A549 (cell line): ENCODE measurements around the gene LAPTM5. TPM values are rescaled to one million over a fixed set of nuclear protein-coding genes. Genes with fewer than 3 reads are reported as not detected.

Experiments used
- ATAC-seq, 2 experiments: fragments of 200-7000 bp in 1 of 2; fragments of >200 bp in 1 of 2; cut with Nextera tagmentation in 1 of 2; cut with Tn5 transposase in 1 of 2; 3 replicates each; pipeline versions ENCODE4 v1.8.0 to v1.9.1; 2018 to 2020; ENCODE audit warnings: mild to moderate bottlenecking in 1 of 2, moderate library complexity in 1 of 2
- CTCF ChIA-PET: fragments of 300-600 bp; sonication (Branson Sonifier 250); formaldehyde crosslinking; extraction: SDS; loops from one replicate; lab custom pipeline; 2021; ENCODE audit warnings: antibody characterized with exemption, inconsistent platforms; lab: Yijun Ruan, JAX
- POLR2A ChIA-PET: fragments of 350-600 bp; formaldehyde crosslinking; extraction: SDS; loops from one replicate; lab custom pipeline; 2021; ENCODE audit warnings: antibody characterized with exemption, inconsistent platforms; lab: Yijun Ruan, JAX
- DNase-seq, 2 experiments: peaks; one replicate each; pipeline versions ENCODE4 v3.0.0 to v3.0.0-alpha.2; 2011 to 2016; ENCODE audit warnings: low read depth in 1 of 2, low spot score in 1 of 2
- FAIRE-seq: peaks from 2 replicates; lab custom pipeline; 2011; peaks lifted over from hg19 to GRCh38; lab: Jason Lieb, UNC
- H3K27ac ChIP-seq, 2 experiments: fragments of >200 bp; sonication (Bioruptor Twin); formaldehyde crosslinking; 3 replicates each; pipeline ENCODE4 v1.5.1; 2016 to 2017
- H3K4me1 ChIP-seq: fragments of >200 bp; sonication (Bioruptor Twin); formaldehyde crosslinking; 3 replicates; pipeline ENCODE4 v1.6.1; 2016
- H3K4me2 ChIP-seq: fragments of >200 bp; sonication (Bioruptor Twin); formaldehyde crosslinking; 3 replicates; pipeline ENCODE4 v1.6.1; 2016
- H3K4me3 ChIP-seq: fragments of >200 bp; sonication (Bioruptor Twin); formaldehyde crosslinking; 3 replicates; pipeline ENCODE4 v1.5.1; 2016
- H3K9me3 ChIP-seq: fragments of >200 bp; sonication (Bioruptor Twin); formaldehyde crosslinking; 3 replicates; pipeline ENCODE4 v1.6.1; 2016
- BCL3 ChIP-seq: fragments of >200 bp; sonication (Bioruptor Twin); formaldehyde crosslinking; IDR thresholded peaks from 3 replicates; pipeline ENCODE4 v1.6.1; 2016
- CEBPB ChIP-seq, 2 experiments: fragments of >200 bp in 1 of 2; sonication (Bioruptor Twin) in 1 of 2; formaldehyde crosslinking in 1 of 2; IDR thresholded peaks; 2 replicates each; pipeline ENCODE4 v1.6.1; 2012 to 2016
- EHMT2 ChIP-seq: fragments of 200-600 bp; sonication (generic); IDR thresholded peaks from 2 replicates; pipeline ENCODE4 v1.6.1; 2016; ENCODE audit warnings: antibody characterized with exemption, low read depth, mild to moderate bottlenecking, moderate library complexity
- EP300 ChIP-seq, 2 experiments: fragments of >200 bp; sonication (Bioruptor Twin); formaldehyde crosslinking; IDR thresholded peaks; 2 replicates in 1 of 2; 3 replicates in 1 of 2; pipeline ENCODE4 v1.6.1; 2016 to 2017
- ESRRA ChIP-seq: fragments of 150-350 bp; IDR thresholded peaks from 2 replicates; pipeline ENCODE4 v1.6.1; 2014; ENCODE audit warnings: mild to moderate bottlenecking, low read length, borderline replicate concordance
- FOSB ChIP-seq: fragments of 250-450 bp; sonication (Bioruptor Pico); IDR thresholded peaks from 2 replicates; pipeline ENCODE4 v1.5.0; 2020; ENCODE audit warnings: mild to moderate bottlenecking, moderate library complexity
- FOSL2 ChIP-seq, 2 experiments: fragments of 450-650 bp in 1 of 2; fragments of >200 bp in 1 of 2; sonication (Bioruptor Twin) in 1 of 2; formaldehyde crosslinking; IDR thresholded peaks; 2 replicates each; pipeline versions ENCODE4 v1.5.0 to v1.6.1; 2016 to 2020; ENCODE audit warnings: mild to moderate bottlenecking in 1 of 2, moderate library complexity in 1 of 2
- FOXS1 ChIP-seq: fragments of 250-450 bp; sonication (Bioruptor Pico); IDR thresholded peaks from 2 replicates; pipeline ENCODE4 v1.5.0; 2020; ENCODE audit warnings: mild to moderate bottlenecking, moderate library complexity
- HDAC2 ChIP-seq: fragments of 200-600 bp; sonication (generic); IDR thresholded peaks from 2 replicates; pipeline ENCODE4 v1.6.1; 2016
- HEYL ChIP-seq: fragments of 250-450 bp; sonication (Bioruptor Pico); IDR thresholded peaks from 2 replicates; pipeline ENCODE4 v1.8.0; 2021; ENCODE audit warnings: mild to moderate bottlenecking, moderate library complexity
- HMGXB4 ChIP-seq: fragments of 250-450 bp; sonication (Bioruptor Pico); IDR thresholded peaks from 2 replicates; pipeline ENCODE4 v1.5.0; 2021; ENCODE audit warnings: mild to moderate bottlenecking, moderate library complexity, borderline replicate concordance
- HOXB13 ChIP-seq: fragments of 250-450 bp; sonication (Bioruptor Pico); IDR thresholded peaks from 2 replicates; pipeline ENCODE4 v1.5.0; 2020; ENCODE audit warnings: low read depth, mild to moderate bottlenecking, moderate library complexity
- KDM1A ChIP-seq: fragments of 200-600 bp; sonication (generic); IDR thresholded peaks from 2 replicates; pipeline ENCODE4 v1.6.1; 2016; ENCODE audit warnings: low read depth, mild to moderate bottlenecking
- MAZ ChIP-seq: fragments of 150-350 bp; IDR thresholded peaks from 2 replicates; pipeline ENCODE4 v1.6.1; 2014; ENCODE audit warnings: antibody characterized with exemption, low read depth, low read length, borderline replicate concordance
- MYC ChIP-seq: IDR thresholded peaks from 2 replicates; pipeline ENCODE4 v1.6.1; 2012; ENCODE audit warnings: mild to moderate bottlenecking, inconsistent platforms, low read length, improper control_type of control experiment, borderline replicate concordance
- PHF8 ChIP-seq: fragments of 200-600 bp; sonication (generic); IDR thresholded peaks from 2 replicates; pipeline ENCODE4 v1.6.1; 2016; ENCODE audit warnings: low read depth, mild to moderate bottlenecking, antibody characterized with exemption, moderate library complexity, borderline replicate concordance
- POLR2A ChIP-seq: IDR thresholded peaks from 2 replicates; pipeline ENCODE4 v1.6.1; 2012; ENCODE audit warnings: mild to moderate bottlenecking, low read length
- RCOR1 ChIP-seq: fragments of 150-350 bp; IDR thresholded peaks from 2 replicates; pipeline ENCODE4 v1.6.1; 2014; ENCODE audit warnings: antibody characterized with exemption, low read length, low read depth
- RFX5 ChIP-seq: fragments of 450-650 bp; IDR thresholded peaks from 2 replicates; pipeline ENCODE4 v1.7.1; 2014; ENCODE audit warnings: antibody characterized with exemption, mild to moderate bottlenecking, moderate library complexity
- TP53 ChIP-seq: fragments of 250-450 bp; sonication (Bioruptor Pico); IDR thresholded peaks from 2 replicates; pipeline ENCODE4 v1.5.0; 2021; ENCODE audit warnings: mild to moderate bottlenecking, moderate library complexity
- USF2 ChIP-seq: fragments of 450-650 bp; IDR thresholded peaks from 2 replicates; pipeline ENCODE4 v1.6.1; 2014; ENCODE audit warnings: antibody characterized with exemption
- ZC3H11A ChIP-seq: fragments of 450-650 bp; IDR thresholded peaks from 2 replicates; pipeline ENCODE4 v1.6.1; 2014; ENCODE audit warnings: antibody characterized with exemption, mild to moderate bottlenecking
- ZFP36 ChIP-seq: fragments of 450-650 bp; IDR thresholded peaks from 2 replicates; pipeline ENCODE4 v1.6.1; 2014; ENCODE audit warnings: borderline replicate concordance; ENCODE audit not compliant: partially characterized antibody
- ZNF302 ChIP-seq: fragments of 250-450 bp; sonication (Bioruptor Pico); IDR thresholded peaks from 2 replicates; pipeline ENCODE4 v1.9.0; 2021; ENCODE audit warnings: inconsistent platforms, mild to moderate bottlenecking, moderate library complexity
- ZSCAN20 ChIP-seq: fragments of 250-450 bp; sonication (Bioruptor Pico); IDR thresholded peaks from 2 replicates; pipeline ENCODE4 v1.8.0; 2022; ENCODE audit warnings: mild to moderate bottlenecking, moderate library complexity
- WGBS: methylation state at CpG from one replicate; pipeline ENCODE4 v1.1.6; 2017; ENCODE audit errors: missing lambda C conversion rate; 5-methylcytosine and 5-hydroxymethylcytosine counted together
- polyA plus RNA-seq, 4 experiments: library from polyadenylated mRNA; depleted of rRNA in 3 of 4; stranded (reverse); fragments of >200 nt; fragmentation: RNase III in 1 of 4; extraction: RNeasy Plus Mini Kit Qiagen cat#74134 plus additional on column Dnase treatment in 1 of 4; gene quantifications; 2 replicates in 3 of 4; 3 replicates in 1 of 4; pipeline ENCODE4 v1.2.3, GENCODE V29; 2011 to 2017
- TF ChIP-seq, protein P1 (sequence below): IDR thresholded peaks from 2 replicates; pipeline ENCODE4 v1.6.1; 2012
- TF ChIP-seq, protein P2 (sequence below): IDR thresholded peaks from 2 replicates; pipeline ENCODE4 v1.6.1; 2012
- TF ChIP-seq, protein P3 (sequence below): fragments of 250-450 bp; sonication (Bioruptor Pico); IDR thresholded peaks from 2 replicates; pipeline ENCODE4 v1.5.0; 2020; ENCODE audit warnings: low read depth, mild to moderate bottlenecking, moderate library complexity

LAPTM5 gene
- polyA plus RNA-seq, 2 of the 4 experiments (the other 2 are of a cell fraction): 0.06 to 0.22 TPM

GRCh38 chr1:30788580-30789387 is 31.2 kb upstream of the LAPTM5 start:
- Histone ChIP-seq H3K4me3 (no peak overlapping the region), H3K4me1 (no peaks in the 10 kb centered on the region), H3K27ac (no peak overlapping the region; a peak in 1 of 6 replicates), H3K4me2 (no peak overlapping the region), H3K9me3 (no peaks in the 10 kb centered on the region)
- ATAC-seq (no peak), FAIRE-seq (no peak), DNase-seq (no peak)
- WGBS: 76% methylated on average over 8 of the region's 9 CpGs
- POLR2A ChIA-PET: no interaction called here
- TF ChIP-seq RFX5: no peak
- TF ChIP-seq FOSL2 (IDR thresholded peaks at IDR 0.05): no peak
- no peak for TF ChIP-seq FOSL2 (CRISPR knock-in tag; IDR thresholded peaks at IDR 0.05)
- TF ChIP-seq TP53 (CRISPR knock-in tag): no peak
- TF ChIP-seq PHF8: no peak
- no peak for TF ChIP-seq HOXB13 (CRISPR knock-in tag)
- TF ChIP-seq RCOR1: no peak
- no peak for TF ChIP-seq CEBPB (IDR thresholded peaks at IDR 0.05)
- no peak for TF ChIP-seq ZC3H11A
- TF ChIP-seq ZSCAN20 (CRISPR knock-in tag): no peak
- no peak for TF ChIP-seq HDAC2
- no peak for TF ChIP-seq EP300 (IDR thresholded peaks at IDR 0.05)
- TF ChIP-seq ZFP36: no peak
- TF ChIP-seq HEYL (CRISPR knock-in tag): no peak
- no peak for TF ChIP-seq BCL3
- no peak for TF ChIP-seq ESRRA
- no peak for TF ChIP-seq POLR2A
- no peak for TF ChIP-seq FOSB
- no peak for TF ChIP-seq MAZ
- TF ChIP-seq, protein P1, sequence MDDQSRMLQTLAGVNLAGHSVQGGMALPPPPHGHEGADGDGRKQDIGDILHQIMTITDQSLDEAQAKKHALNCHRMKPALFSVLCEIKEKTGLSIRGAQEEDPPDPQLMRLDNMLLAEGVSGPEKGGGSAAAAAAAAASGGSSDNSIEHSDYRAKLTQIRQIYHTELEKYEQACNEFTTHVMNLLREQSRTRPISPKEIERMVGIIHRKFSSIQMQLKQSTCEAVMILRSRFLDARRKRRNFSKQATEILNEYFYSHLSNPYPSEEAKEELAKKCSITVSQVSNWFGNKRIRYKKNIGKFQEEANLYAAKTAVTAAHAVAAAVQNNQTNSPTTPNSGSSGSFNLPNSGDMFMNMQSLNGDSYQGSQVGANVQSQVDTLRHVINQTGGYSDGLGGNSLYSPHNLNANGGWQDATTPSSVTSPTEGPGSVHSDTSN: no peak
- CTCF ChIA-PET: interaction anchor here (1.0 to 36.8 kb wide), 6 partner anchors 9 to 140 kb away, joined by 3 to 743 read pairs (median 7); partner anchors contain the start of gene SDC3

DNA sequence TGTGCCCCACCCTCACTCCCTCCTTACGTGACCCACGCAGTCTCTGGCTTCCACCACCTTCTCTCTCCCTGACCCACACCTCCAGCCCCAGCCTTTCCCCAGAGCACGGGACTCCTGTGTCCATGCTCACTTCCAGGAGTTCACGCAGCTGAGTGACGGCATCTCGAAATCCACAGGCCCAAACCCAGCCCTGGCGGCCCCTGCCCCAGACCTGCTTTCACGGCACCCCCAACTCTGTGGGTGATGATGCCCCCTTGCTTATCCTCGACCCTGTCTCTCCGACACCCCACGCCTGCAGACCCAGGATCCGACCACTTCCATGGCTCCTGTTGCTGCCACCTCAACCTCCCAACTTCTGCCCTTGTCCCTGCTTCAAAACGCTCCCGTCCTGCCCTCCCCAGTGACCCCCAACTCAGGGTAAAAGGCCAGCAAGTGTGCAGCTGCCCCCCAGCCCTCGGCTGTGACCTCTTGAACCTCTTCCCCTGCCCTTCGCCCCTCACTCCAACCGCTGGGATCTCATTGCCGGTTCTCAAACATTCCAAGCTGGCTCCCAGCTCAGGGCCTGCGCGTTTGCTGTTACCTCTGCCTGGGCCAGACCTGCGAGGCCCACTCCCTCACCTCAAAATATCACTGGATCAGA is 30.4 kb upstream of the LAPTM5 start:
- no peak overlapping the region for H3K4me2 ChIP-seq
- H3K4me3 ChIP-seq: no peak overlapping the region
- FAIRE-seq (no peak), ATAC-seq (no peak; a peak in 1 of 6 replicates), DNase-seq (no peak)
- 61% methylated on average over 19 of the region's 21 CpGs for WGBS
- no peaks in the 10 kb centered on the region for H3K4me1 ChIP-seq
- no peaks in the 10 kb centered on the region for H3K9me3 ChIP-seq
- ChIA-PET CTCF (interaction anchor here (1.0 to 36.8 kb wide), 6 partner anchors 8 to 141 kb away, joined by 3 to 743 read pairs (median 7); partner anchors contain the start of gene SDC3), POLR2A (no interaction called here)
- H3K27ac ChIP-seq: no peak overlapping the region; a peak in 1 of 6 replicates
- TF ChIP-seq FOSB (no peak), USF2 (no peak), ESRRA (no peak), MYC (no peak), ZNF302 (CRISPR knock-in tag) (no peak), HMGXB4 (no peak), KDM1A (no peak), FOXS1 (no peak), POLR2A (no peak), HDAC2 (no peak), HEYL (CRISPR knock-in tag) (no peak), EHMT2 (no peak), ZFP36 (no peak)
- TF ChIP-seq, protein P2, sequence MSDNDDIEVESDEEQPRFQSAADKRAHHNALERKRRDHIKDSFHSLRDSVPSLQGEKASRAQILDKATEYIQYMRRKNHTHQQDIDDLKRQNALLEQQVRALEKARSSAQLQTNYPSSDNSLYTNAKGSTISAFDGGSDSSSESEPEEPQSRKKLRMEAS: no peak
- TF ChIP-seq, protein P1: no peak
- TF ChIP-seq, protein P3, sequence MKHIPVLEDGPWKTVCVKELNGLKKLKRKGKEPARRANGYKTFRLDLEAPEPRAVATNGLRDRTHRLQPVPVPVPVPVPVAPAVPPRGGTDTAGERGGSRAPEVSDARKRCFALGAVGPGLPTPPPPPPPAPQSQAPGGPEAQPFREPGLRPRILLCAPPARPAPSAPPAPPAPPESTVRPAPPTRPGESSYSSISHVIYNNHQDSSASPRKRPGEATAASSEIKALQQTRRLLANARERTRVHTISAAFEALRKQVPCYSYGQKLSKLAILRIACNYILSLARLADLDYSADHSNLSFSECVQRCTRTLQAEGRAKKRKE (CRISPR knock-in tag): no peak
